Activated CD4-positive, CD25-positive, alpha-beta regulatory T cell treated with anti-CD3 and anti-CD28 coated beads, Interleukin-2, amount 50 U/mL, for 16 hours (primary cell): ENCODE results near the gene KLHL10.
"Not testable (repeated sequence)": the region's sequence is repeated elsewhere in the genome, so short reads cannot be mapped to it uniquely, and the experiment has no call there.

Experiments used
- DNase-seq: peaks from one replicate; pipeline ENCODE4 v3.0.0-alpha.2; 2020; ENCODE audit warnings: low read depth, low spot score

Gene KLHL10

DNA sequence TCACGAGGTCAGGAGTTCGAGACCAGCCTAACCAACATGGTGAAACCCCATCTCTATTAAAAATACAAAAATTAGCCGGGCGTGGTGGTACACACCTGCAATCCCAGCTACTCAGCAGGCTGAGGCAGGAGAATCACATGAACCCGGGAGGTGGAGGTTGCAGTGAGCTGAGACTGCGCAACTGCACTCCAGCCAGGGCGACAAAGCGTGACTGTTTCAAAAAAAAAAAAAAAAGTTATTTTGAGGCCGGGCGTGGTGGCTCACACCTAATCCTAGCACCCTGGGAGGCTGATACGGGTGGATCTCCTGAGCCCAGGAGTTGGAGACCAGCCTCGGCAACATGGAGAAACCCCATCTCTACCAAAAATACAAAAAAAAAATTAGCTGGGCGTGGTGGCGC is 13.8 kb downstream of the KLHL10 start:
- not testable (repeated sequence) for DNase-seq

DNA sequence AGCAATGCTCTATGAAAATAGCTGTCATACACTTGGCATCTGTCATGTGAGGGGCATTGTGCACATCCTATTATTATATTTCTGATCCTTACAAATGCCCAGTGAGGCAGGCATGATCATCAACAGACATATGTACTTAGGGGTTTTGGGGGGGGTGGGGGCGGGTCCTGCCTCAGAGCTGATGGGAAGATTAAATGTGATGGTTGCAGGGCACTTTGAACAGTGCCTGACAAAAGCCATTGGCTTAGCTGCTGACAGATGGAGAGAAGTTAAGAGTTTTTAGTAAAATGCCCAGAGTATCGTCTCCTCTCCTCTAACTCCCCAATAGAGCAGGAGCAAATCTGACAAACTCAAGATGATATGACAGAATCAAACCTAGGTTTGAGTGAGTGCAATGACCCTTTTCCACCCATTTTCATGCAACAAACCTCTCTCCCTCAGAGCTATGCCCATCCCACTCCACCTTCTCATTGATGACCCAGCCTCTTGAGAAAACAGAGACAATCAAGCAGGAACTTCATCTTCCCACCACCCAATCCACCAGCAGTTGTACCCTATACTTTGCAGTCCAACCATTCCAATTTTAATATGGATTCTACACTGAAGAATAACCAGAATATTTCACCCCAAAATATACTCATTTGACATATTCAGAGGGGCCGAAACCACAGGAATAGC is 22.8 kb downstream of the KLHL10 start:
- no peak for DNase-seq

GRCh38 chr17:41863074-41863848 is 25.6 kb downstream of the KLHL10 start:
- no peak for DNase-seq

- DNase-seq, result no peak
These were observed 26.8 kb downstream of the KLHL10 start for GRCh38 chr17:41864498-41864835.

GRCh38 chr17:41864836-41865595 is 27.4 kb downstream of the KLHL10 start, which contains the start of gene KLHL11:
KLHL11 (minus strand) TSS chr17:41865423; CDS start chr17:41865370, 53 bp downstream.
- DNase-seq, result peak; percentile 74

DNA sequence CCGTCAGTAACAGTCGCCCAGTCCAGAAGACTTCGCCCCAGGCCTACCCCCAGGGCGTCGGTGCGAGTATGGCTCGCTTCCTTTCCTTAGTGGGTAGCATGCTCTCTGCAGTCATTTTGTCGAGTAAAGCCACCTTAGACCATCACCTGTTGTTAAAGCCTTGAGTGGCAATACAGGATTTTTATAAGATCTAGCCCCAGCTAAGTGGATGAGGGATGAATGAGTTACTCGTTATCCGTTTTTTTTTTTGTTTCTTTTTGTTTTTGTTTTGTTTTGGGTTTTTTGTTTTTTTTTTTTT is 27.9 kb downstream of the KLHL10 start:
- DNase-seq, result no peak

GRCh38 chr17:41868568-41868967 is 30.9 kb downstream of the KLHL10 start:
- no peak for DNase-seq

- no peak for DNase-seq
These were observed 31.8 kb downstream of the KLHL10 start for GRCh38 chr17:41869426-41869825.

DNA sequence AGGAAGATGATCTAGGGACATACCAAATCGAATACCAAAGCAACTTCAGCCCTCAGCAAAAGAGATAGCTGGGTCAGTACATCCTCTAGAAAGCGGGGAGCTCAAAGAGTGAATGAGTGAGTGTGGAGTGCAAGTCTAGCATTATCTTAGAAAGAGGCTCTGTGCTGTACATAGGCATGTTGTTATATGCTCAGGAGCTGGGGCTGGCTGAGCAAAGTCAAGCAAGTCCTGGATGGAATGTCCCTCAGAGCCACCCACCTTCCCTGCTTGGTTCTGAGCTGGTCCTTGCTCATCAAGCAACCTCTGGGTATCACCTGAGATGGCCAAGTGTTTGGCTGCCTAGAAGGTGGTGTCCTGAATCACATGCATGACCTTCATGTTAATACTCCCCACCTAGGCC is 32.5 kb downstream of the KLHL10 start:
- no peak for DNase-seq

DNA sequence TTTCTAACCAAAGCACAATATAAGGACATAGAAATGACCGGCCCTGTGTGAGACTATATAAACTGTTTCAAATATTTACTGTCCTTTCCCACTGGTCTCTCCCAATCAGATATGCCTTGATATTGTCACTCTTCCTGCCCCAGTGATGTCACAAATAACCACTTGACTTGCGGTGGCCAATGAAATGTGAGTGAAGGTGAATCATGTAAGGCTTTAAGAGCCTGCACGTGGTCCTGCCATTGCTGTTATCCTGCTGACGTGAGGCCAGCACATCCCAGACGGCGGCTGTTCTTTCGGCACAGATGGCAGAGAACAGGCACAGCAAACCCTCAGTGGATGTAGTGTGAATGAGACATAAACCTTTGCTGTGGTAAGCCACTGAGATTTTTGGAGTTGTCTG is 33.0 kb downstream of the KLHL10 start:
- no peak for DNase-seq

DNA sequence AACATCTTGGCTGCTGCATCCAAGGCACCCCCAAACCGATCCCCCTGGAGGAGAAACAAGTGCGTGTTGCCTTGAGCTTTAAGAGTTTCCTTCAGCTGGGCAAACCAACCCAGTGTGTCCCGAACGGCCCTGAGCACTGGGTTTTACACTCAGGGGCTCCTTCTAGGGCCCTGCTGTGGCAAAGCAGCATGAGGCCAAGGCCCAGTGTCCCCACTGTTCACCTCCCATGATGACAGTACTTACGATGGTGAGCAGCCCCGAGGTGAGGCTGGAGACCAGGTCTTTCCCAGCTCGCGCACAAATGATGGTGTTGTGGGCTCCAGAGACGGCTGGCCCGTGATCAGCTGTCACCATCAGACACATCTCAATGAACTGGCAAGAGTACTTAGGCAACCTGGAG is 34.2 kb downstream of the KLHL10 start:
- DNase-seq, result no peak

GRCh38 chr17:41873559-41874292 is 36.1 kb downstream of the KLHL10 start:
- DNase-seq, result no peak

DNA sequence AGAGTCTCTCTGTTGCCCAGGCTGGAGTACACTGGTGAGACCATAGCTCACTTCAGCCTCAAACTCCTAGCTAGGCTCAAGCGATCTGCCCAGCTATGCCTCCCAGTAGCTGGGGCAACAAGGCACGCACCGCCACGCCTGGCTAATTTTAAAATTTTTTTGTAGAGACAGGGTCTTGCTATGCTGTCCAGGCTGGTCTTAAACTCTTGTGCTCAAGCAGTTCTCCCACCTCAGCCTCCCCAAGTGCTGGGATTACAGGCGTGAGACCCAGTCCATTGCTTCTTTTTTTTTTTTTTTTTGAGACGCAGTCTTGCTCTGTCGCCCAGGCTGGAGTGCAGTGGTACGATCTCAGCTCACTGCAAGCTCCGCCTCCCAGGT is 36.7 kb downstream of the KLHL10 start:
- not testable (repeated sequence) for DNase-seq

DNA sequence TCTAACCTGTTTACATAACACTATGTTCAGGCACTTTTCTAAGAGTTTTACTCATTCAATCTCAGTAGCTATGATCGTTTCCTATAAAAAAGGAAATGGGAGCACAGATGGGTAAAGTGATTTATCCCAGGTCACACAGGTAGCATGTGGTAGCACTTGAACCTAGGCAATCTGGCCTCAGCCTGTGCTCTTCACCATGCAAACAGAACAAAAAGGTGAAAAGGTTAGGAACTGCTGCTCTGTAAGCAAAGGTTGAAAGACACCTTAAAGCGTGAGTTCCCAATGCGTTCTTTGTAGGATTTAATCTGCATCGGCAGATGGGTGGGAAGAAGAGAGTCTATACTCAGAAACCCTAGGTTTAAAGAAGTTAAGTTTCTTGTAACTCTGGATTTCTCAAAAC is 42.5 kb downstream of the KLHL10 start:
- no peak for DNase-seq

DNA sequence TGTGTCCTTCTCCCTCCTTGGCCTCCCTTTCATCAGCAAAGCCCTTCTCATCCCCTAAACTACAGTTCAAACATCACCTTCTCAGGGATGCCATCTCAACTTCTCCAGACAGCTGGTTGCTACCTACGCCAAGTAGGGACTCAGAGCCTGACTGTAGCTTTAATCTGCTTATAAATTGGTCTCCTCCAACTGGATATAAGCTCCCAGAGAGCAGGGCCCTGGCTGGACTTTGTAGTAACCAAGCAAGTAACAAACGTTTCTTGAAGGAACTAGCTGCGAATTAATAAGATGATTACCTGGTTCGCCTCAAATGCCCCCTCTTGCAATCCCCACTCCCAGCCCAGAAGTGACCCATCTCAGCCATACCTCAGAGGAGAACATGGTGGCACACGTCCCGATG is 45.1 kb downstream of the KLHL10 start:
- no peak for DNase-seq

GRCh38 chr17:41885733-41886132 is 48.1 kb downstream of the KLHL10 start:
- DNase-seq, result no peak

- DNase-seq, result no peak
These were observed 50.8 kb downstream of the KLHL10 start for GRCh38 chr17:41888332-41888965.

GRCh38 chr17:41891135-41892020 is 53.8 kb downstream of the KLHL10 start:
- DNase-seq, result no peak

DNA sequence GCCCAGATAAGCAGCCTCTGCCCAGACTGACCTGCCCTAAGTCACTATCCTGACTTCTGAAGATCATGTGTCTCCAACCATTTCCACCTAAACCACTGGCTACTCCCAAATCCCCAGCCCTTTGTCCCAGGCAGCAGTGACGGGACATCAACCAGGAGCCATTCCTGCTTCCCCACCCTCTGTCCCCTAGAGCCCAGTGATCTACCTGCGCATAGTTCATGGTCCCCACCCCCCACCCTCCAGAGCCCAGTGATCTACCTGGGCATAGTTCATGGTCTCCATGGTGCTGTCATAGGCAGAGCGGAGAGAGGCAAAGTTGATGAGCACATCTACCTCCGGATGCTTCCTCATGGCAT is 54.4 kb downstream of the KLHL10 start:
- DNase-seq, result no peak

- no peak for DNase-seq
These were observed 55.8 kb downstream of the KLHL10 start for GRCh38 chr17:41893384-41893783.
